ENCODE measurements around the gene EGLN3.

DNA sequence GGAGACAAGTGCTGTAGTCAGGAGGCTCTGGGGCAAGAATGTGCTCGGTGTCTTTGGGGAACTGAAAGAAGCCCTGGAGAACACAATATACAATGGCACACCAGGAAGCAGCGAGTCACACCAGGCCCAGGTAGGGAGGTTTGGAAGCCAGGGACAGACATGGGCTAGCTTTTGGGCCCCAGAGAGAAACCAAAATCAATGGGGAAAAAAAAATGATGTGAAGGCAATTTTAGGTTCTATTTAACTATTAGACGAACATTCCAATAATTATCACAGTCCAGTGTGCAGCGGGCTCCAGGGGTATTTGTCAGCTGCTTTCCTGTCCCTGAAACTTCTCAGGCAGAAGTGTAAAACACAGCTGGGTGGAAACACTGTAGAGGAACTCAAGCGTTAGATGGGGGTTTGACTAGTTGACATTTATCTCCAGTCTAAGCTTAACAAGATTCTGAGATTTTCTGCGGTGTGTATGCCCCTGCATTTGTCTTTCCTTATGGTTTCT is 21.8 kb upstream of the EGLN3 start:
- TF ChIP-seq, protein P1, sequence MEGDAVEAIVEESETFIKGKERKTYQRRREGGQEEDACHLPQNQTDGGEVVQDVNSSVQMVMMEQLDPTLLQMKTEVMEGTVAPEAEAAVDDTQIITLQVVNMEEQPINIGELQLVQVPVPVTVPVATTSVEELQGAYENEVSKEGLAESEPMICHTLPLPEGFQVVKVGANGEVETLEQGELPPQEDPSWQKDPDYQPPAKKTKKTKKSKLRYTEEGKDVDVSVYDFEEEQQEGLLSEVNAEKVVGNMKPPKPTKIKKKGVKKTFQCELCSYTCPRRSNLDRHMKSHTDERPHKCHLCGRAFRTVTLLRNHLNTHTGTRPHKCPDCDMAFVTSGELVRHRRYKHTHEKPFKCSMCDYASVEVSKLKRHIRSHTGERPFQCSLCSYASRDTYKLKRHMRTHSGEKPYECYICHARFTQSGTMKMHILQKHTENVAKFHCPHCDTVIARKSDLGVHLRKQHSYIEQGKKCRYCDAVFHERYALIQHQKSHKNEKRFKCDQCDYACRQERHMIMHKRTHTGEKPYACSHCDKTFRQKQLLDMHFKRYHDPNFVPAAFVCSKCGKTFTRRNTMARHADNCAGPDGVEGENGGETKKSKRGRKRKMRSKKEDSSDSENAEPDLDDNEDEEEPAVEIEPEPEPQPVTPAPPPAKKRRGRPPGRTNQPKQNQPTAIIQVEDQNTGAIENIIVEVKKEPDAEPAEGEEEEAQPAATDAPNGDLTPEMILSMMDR (conservative IDR thresholded peaks at IDR 0.05 in 1 of 2, IDR thresholded peaks at IDR 0.05 in 1 of 2; ENCODE audit: extremely low read depth in 1 of 2, insufficient read depth in 1 of 2, low read depth in 1 of 2, low read length in 2 of 2): no peak
- no peak for TF ChIP-seq EZH2 (IDR thresholded peaks at IDR 0.05; ENCODE audit: borderline replicate concordance, low read length)

Measured in mammary epithelial cell (primary cell).